ENCODE measurements around the gene THOC5.

Gene THOC5

GRCh38 chr22:29483254-29483653 lies 70.3 kb downstream of the THOC5 start:
- Histone ChIP-seq H3K9me3 (ENCODE audit: control insufficient read depth, low read length) (no peaks in the 10 kb centered on the region), H3K36me3 (ENCODE audit: control insufficient read depth, insufficient read depth, low read length) (no peaks in the 10 kb centered on the region)
- WGBS, 2 experiments (ENCODE audit: insufficient coverage in 2 of 2) = 83 to 94% methylated on average over 13 of the region's 13 CpGs

DNA sequence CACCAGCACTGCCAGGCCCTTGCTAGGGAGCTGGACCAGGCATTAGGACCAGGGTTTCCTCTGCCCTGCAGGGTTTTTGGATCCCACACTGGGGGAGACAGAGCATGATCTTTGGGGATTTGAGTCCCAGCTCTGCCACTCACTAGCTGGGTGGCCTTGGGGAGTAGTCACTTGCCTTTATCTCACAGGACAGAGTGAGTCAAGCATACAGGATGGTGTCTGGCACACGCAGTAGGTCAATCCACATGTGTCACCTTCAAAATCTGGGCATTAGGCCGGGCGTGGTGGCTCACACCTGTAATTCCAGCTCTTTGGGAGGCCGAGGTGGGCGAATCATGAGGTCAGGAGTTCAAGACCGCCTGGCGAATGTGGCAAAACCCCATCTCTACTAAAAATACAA lies 70.8 kb downstream of the THOC5 start:
- no peaks in the 10 kb centered on the region for H3K36me3 ChIP-seq (ENCODE audit: control insufficient read depth, insufficient read depth, low read length)
- no peak overlapping the region for H3K27ac ChIP-seq (ENCODE audit: low read depth, low read length, severe bottlenecking)
- H3K4me3 ChIP-seq (ENCODE audit: extremely low read depth, insufficient read depth, low read length, poor library complexity, severe bottlenecking) = no peak overlapping the region
- H3K9me3 ChIP-seq (ENCODE audit: control insufficient read depth, low read length) = no peaks in the 10 kb centered on the region
- peaks cover 17% of the 10 kb centered on the region for H3K4me1 ChIP-seq (ENCODE audit: control insufficient read depth, insufficient read depth, low read length, poor library complexity, severe bottlenecking)
- WGBS, 2 experiments (ENCODE audit: insufficient coverage in 2 of 2) = 88 to 92% methylated on average over 5 to 7 of the region's 7 CpGs

More at GRCh38 chr22:29483254-29483653, 70.3 kb downstream of the THOC5 start:
- Histone ChIP-seq H3K4me1 (ENCODE audit: control insufficient read depth, insufficient read depth, low read length, poor library complexity, severe bottlenecking) (peaks cover 19% of the 10 kb centered on the region), H3K4me3 (ENCODE audit: extremely low read depth, insufficient read depth, low read length, poor library complexity, severe bottlenecking) (no peak overlapping the region), H3K27ac (ENCODE audit: low read depth, low read length, severe bottlenecking) (no peak overlapping the region)

GRCh38 chr22:29482253-29482652 lies 71.3 kb downstream of the THOC5 start:
- Histone ChIP-seq H3K4me3 (ENCODE audit: extremely low read depth, insufficient read depth, low read length, poor library complexity, severe bottlenecking) (no peak overlapping the region), H3K27ac (ENCODE audit: low read depth, low read length, severe bottlenecking) (no peak overlapping the region), H3K36me3 (ENCODE audit: control insufficient read depth, insufficient read depth, low read length) (no peaks in the 10 kb centered on the region), H3K4me1 (ENCODE audit: control insufficient read depth, insufficient read depth, low read length, poor library complexity, severe bottlenecking) (peaks cover 16% of the 10 kb centered on the region), H3K9me3 (ENCODE audit: control insufficient read depth, low read length) (no peaks in the 10 kb centered on the region)
- 71 to 80% methylated on average over 8 to 11 of the region's 11 CpGs for WGBS, 2 experiments (ENCODE audit: insufficient coverage in 2 of 2)

DNA sequence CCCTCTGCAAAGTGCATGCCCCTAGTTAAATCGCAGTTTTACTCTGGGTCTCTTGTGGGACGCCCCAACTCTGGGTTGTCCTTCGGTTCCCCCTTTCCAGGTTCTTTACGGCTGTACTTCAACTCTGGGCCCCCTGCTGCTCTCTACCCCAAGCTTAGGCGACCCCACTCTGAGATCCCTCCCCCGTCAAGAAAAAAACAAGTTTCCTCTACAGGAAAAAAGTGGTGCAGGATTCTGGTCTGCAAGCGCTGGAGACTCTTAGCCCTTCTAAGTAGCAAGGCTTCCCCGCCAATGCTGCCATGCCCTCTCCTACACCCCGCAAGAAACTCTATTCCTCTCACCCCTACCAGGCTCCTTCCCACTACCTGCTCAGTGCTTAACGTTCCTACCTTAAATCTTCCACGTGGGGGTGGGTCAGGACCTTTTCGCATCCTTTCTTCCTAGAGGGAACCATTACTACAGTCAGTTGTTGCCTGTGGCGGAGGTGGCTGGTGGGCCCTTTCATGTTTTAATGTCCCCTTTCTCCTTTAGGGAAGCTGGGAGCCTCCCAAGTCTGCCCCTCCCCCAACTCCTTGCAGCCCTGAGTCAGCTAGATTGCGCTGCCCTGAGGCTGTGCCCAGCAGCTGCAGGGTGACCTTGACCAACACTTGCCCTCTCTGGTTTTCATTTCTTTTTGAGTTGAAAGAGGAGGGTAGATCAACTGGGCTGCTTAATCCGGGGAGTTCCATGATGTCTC lies 72.1 kb downstream of the THOC5 start:
- WGBS, 2 experiments (ENCODE audit: insufficient coverage in 2 of 2) = 5 to 13% methylated on average over 11 to 13 of the region's 15 CpGs

DNA sequence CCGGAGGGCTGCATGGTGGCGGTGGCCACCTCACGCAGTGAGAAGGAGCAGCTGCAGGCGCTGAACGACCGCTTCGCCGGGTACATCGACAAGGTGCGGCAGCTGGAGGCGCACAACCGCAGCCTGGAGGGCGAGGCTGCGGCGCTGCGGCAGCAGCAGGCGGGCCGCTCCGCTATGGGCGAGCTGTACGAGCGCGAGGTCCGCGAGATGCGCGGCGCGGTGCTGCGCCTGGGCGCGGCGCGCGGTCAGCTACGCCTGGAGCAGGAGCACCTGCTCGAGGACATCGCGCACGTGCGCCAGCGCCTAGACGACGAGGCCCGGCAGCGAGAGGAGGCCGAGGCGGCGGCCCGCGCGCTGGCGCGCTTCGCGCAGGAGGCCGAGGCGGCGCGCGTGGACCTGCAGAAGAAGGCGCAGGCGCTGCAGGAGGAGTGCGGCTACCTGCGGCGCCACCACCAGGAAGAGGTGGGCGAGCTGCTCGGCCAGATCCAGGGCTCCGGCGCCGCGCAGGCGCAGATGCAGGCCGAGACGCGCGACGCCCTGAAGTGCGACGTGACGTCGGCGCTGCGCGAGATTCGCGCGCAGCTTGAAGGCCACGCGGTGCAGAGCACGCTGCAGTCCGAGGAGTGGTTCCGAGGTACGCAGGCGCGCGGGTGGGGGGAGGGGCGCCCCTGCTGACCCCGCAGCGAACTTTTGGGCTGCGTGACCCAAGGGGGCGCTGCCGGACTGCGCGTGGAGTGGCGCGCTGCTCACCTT lies 72.9 kb downstream of the THOC5 start:
- Histone ChIP-seq H3K27ac (ENCODE audit: low read depth, low read length, severe bottlenecking) (no peak overlapping the region), H3K4me1 (ENCODE audit: control insufficient read depth, insufficient read depth, low read length, poor library complexity, severe bottlenecking) (peaks cover 16% of the 10 kb centered on the region), H3K9me3 (ENCODE audit: control insufficient read depth, low read length) (no peaks in the 10 kb centered on the region), H3K4me3 (ENCODE audit: extremely low read depth, insufficient read depth, low read length, poor library complexity, severe bottlenecking) (peak overlapping the region; percentile 35), H3K36me3 (ENCODE audit: control insufficient read depth, insufficient read depth, low read length) (no peaks in the 10 kb centered on the region)
- WGBS, 2 experiments (ENCODE audit: insufficient coverage in 2 of 2) = 6 to 8% methylated on average over 69 to 86 of the region's 107 CpGs

More for the DNA sequence above, 72.1 kb downstream of the THOC5 start:
- Histone ChIP-seq H3K9me3 (ENCODE audit: control insufficient read depth, low read length) (no peaks in the 10 kb centered on the region), H3K27ac (ENCODE audit: low read depth, low read length, severe bottlenecking) (peak overlapping the region; percentile 16), H3K4me3 (ENCODE audit: extremely low read depth, insufficient read depth, low read length, poor library complexity, severe bottlenecking) (peak overlapping the region; percentile 35), H3K4me1 (ENCODE audit: control insufficient read depth, insufficient read depth, low read length, poor library complexity, severe bottlenecking) (peaks cover 16% of the 10 kb centered on the region), H3K36me3 (ENCODE audit: control insufficient read depth, insufficient read depth, low read length) (no peaks in the 10 kb centered on the region)

GRCh38 chr22:29480262-29480511 lies 73.4 kb downstream of the THOC5 start:
- Histone ChIP-seq H3K4me3 (ENCODE audit: extremely low read depth, insufficient read depth, low read length, poor library complexity, severe bottlenecking) (peak overlapping the region; percentile 35), H3K36me3 (ENCODE audit: control insufficient read depth, insufficient read depth, low read length) (no peaks in the 10 kb centered on the region), H3K4me1 (ENCODE audit: control insufficient read depth, insufficient read depth, low read length, poor library complexity, severe bottlenecking) (peaks cover 16% of the 10 kb centered on the region), H3K27ac (ENCODE audit: low read depth, low read length, severe bottlenecking) (no peak overlapping the region), H3K9me3 (ENCODE audit: control insufficient read depth, low read length) (no peaks in the 10 kb centered on the region)
- 5 to 6% methylated on average over 32 to 39 of the region's 39 CpGs for WGBS, 2 experiments (ENCODE audit: insufficient coverage in 2 of 2)

DNA sequence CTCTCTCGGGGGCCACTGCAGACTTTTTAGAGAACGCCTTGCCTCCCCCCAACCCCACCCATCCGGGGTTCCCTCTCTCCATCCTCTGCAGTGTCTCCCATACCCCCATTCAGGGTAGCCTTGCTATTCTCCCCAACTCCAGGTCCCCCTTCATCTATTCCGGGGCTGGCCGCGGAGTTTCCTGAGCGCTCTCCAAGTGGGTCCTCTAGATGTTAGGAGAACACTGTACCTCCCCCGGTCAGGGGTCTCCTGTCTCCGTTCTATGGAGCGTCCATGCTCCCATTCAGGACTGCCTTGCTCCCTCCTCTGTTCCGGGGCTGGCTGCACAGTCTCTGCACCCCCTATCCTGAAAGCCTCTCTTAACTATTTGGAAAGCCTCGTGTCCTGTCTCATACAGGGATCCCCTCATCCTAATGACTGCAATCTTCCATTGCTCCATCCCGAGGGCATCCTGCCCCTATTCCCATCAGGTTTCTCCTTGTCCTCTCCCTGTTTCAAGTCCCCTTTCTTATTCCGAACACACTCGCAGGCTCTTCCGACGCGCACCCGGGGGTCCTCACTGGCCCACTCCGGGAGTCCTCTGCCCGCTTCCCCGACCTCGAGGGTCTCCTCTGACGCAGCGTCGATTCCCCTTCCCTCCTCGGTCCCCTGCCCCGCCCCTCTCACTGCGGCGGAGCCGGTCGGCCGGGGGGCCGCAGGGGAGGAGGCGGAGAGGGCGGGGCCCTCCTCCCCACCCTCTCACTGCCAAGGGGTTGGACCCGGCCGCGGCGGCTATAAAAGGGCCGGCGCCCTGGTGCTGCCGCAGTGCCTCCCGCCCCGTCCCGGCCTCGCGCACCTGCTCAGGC lies 73.9 kb downstream of the THOC5 start, which contains the start of gene NEFH:
Gene NEFH, plus strand, starts transcription at position 802 of the 845 bp plus-strand sequence. CDS start 45 bp downstream, outside the sequence.
- Histone ChIP-seq H3K27ac (ENCODE audit: low read depth, low read length, severe bottlenecking) (no peak within 1 kb of the TSS), H3K4me1 (ENCODE audit: control insufficient read depth, insufficient read depth, low read length, poor library complexity, severe bottlenecking) (peaks cover 16% of the 10 kb centered on the region), H3K36me3 (ENCODE audit: control insufficient read depth, insufficient read depth, low read length) (no peaks in the 10 kb centered on the region), H3K4me3 (ENCODE audit: extremely low read depth, insufficient read depth, low read length, poor library complexity, severe bottlenecking) (peak within 1 kb of the TSS; percentile 35), H3K9me3 (ENCODE audit: control insufficient read depth, low read length) (no peaks in the 10 kb centered on the region)
- WGBS, 2 experiments (ENCODE audit: insufficient coverage in 2 of 2) = 6% methylated on average over 36 to 42 of the region's 48 CpGs

DNA sequence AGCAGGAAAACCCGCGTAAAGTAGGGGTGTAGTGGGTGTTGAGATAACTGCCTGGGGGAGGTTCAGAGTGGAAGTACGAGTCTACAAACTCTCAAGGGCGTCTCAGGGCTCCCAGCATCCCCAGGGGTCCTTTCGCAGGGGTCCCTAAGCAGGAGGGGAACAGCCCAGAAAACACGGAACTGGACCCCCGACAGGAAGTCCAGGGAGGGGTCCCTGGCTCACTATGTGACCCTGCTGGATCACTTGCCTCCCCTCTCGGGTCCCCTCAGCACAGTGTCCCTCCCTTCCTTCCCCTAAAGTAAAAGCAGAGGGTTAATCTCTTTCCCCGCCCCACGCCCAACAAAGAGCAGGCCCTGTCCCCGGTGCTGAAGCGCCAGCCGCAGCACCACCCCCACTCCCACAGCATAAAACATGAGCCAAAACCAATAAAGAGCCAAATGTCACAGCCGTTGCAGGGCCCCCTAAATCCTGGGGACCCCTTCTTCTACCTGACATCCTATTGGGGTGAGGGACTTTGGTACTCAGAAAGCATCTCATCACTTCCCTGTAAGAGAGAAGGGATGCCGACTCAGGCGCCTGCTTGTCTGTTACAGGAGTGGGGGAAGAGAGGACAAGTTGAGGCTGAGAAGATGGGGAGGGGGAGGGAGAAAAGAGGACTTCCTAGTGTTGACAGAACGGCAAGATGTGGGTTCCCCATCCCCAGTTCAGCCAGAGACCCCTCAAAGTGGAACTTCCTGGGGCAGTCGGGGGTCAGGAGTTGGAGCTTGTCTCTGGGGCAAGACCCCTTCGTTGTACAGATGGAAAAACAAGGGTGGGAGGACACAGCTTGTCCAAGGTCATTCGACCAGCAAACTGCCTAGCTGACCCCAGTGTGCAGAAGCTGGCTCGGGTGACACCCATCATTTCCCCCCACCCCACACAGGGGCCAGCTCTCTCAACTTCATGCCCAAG lies 75.0 kb downstream of the THOC5 start:
- Histone ChIP-seq H3K27ac (ENCODE audit: low read depth, low read length, severe bottlenecking) (no peak overlapping the region), H3K4me1 (ENCODE audit: control insufficient read depth, insufficient read depth, low read length, poor library complexity, severe bottlenecking) (peaks cover 16% of the 10 kb centered on the region), H3K9me3 (ENCODE audit: control insufficient read depth, low read length) (no peaks in the 10 kb centered on the region), H3K4me3 (ENCODE audit: extremely low read depth, insufficient read depth, low read length, poor library complexity, severe bottlenecking) (no peak overlapping the region), H3K36me3 (ENCODE audit: control insufficient read depth, insufficient read depth, low read length) (no peaks in the 10 kb centered on the region)
- 8 to 23% methylated on average over 7 to 14 of the region's 21 CpGs for WGBS, 2 experiments (ENCODE audit: insufficient coverage in 2 of 2)

GRCh38 chr22:29477723-29478318 lies 75.7 kb downstream of the THOC5 start:
- Histone ChIP-seq H3K4me3 (ENCODE audit: extremely low read depth, insufficient read depth, low read length, poor library complexity, severe bottlenecking) (no peak overlapping the region), H3K9me3 (ENCODE audit: control insufficient read depth, low read length) (no peaks in the 10 kb centered on the region), H3K27ac (ENCODE audit: low read depth, low read length, severe bottlenecking) (no peak overlapping the region), H3K36me3 (ENCODE audit: control insufficient read depth, insufficient read depth, low read length) (no peaks in the 10 kb centered on the region), H3K4me1 (ENCODE audit: control insufficient read depth, insufficient read depth, low read length, poor library complexity, severe bottlenecking) (peaks cover 16% of the 10 kb centered on the region)
- no CpG with 5 or more reads among the region's 4 CpGs for WGBS, 2 experiments (ENCODE audit: insufficient coverage in 2 of 2)
